Brain microvascular endothelial cell (primary cell): ENCODE data around the gene SH3BGRL3.
"Not testable (repeated sequence)": the region's sequence is repeated elsewhere in the genome, so short reads cannot be mapped to it uniquely, and the experiment has no call there.

Experiments used
- DNase-seq: peaks from one replicate; pipeline ENCODE4 v3.0.0-alpha.2; 2020
- H3K27ac ChIP-seq: fragments of 250-450 bp; sonication (Bioruptor Pico); 2 replicates; pipeline ENCODE4 v1.5.1; 2020; ENCODE audit warnings: mild to moderate bottlenecking, moderate library complexity
- H3K27me3 ChIP-seq: fragments of 250-450 bp; sonication (Bioruptor Pico); replicated peaks from 2 replicates; pipeline ENCODE4 v1.5.1; 2020; ENCODE audit warnings: mild to moderate bottlenecking
- H3K36me3 ChIP-seq: fragments of 250-450 bp; sonication (Bioruptor Pico); replicated peaks from 2 replicates; pipeline ENCODE4 v1.5.1; 2020; ENCODE audit warnings: mild to moderate bottlenecking
- H3K4me3 ChIP-seq: 2 replicates; pipeline ENCODE4 v1.5.1; 2011; ENCODE audit warnings: low read depth, mild to moderate bottlenecking, control low read depth, low read length, moderate library complexity
- CTCF ChIP-seq: IDR thresholded peaks from 2 replicates; pipeline ENCODE4 v1.5.1; 2011; ENCODE audit warnings: low read depth, mild to moderate bottlenecking, moderate library complexity, low read length, control low read depth, inconsistent platforms; ENCODE audit errors: missing control alignments
- in situ Hi-C: cut with HindIII; loops from 2 replicates; pipeline ENCODE4 v1.10.0; 2017; ENCODE audit warnings: low sequenced_read_pairs, low pct_ligation_motif_present

Gene SH3BGRL3

GRCh38 chr1:26290882-26291261, 11.0 kb downstream of the SH3BGRL3 start:
- Histone ChIP-seq H3K4me3 (no peak overlapping the region), H3K27me3 (no peaks in the 10 kb centered on the region), H3K36me3 (no peaks in the 10 kb centered on the region), H3K27ac (no peak overlapping the region)
- in situ Hi-C loops: no loop called here
- no peak for DNase-seq
- no peak for TF ChIP-seq CTCF

GRCh38 chr1:26291433-26291832, 11.5 kb downstream of the SH3BGRL3 start:
- no peak overlapping the region for H3K27ac ChIP-seq
- no peak overlapping the region for H3K4me3 ChIP-seq
- H3K27me3 ChIP-seq: no peaks in the 10 kb centered on the region
- no peak for TF ChIP-seq CTCF
- in situ Hi-C loops: no loop called here
- H3K36me3 ChIP-seq: no peaks in the 10 kb centered on the region
- no peak for DNase-seq

GRCh38 chr1:26291939-26292338, 12.1 kb downstream of the SH3BGRL3 start:
- TF ChIP-seq CTCF: no peak
- in situ Hi-C loops: no loop called here
- Histone ChIP-seq H3K27me3 (no peaks in the 10 kb centered on the region), H3K36me3 (no peaks in the 10 kb centered on the region), H3K27ac (no peak overlapping the region), H3K4me3 (no peak overlapping the region)
- no peak for DNase-seq

- H3K27ac ChIP-seq, H3K4me3 ChIP-seq, in situ Hi-C loops, H3K36me3 ChIP-seq, DNase-seq, H3K27me3 ChIP-seq: not testable (repeated sequence)
These were observed 12.8 kb downstream of the SH3BGRL3 start for GRCh38 chr1:26292735-26293134.

- Histone ChIP-seq H3K4me3 (no peak overlapping the region), H3K27me3 (no peaks in the 10 kb centered on the region), H3K36me3 (no peaks in the 10 kb centered on the region), H3K27ac (no peak overlapping the region)
- no peak for DNase-seq
- TF ChIP-seq CTCF: no peak
- in situ Hi-C loops: no loop called here
These were observed 14.1 kb downstream of the SH3BGRL3 start for GRCh38 chr1:26293911-26294463.

- no peak for TF ChIP-seq CTCF
- Histone ChIP-seq H3K4me3 (no peak overlapping the region), H3K36me3 (no peaks in the 10 kb centered on the region), H3K27ac (no peak overlapping the region), H3K27me3 (no peaks in the 10 kb centered on the region)
- no peak for DNase-seq
- in situ Hi-C loops: no loop called here
These were observed 15.6 kb downstream of the SH3BGRL3 start for GRCh38 chr1:26295194-26296138.
